ENCODE results near the gene TLR5. TPM values are rescaled to one million over a fixed set of nuclear protein-coding genes. Genes with fewer than 3 reads are reported as not detected.

Gene TLR5
- total RNA-seq, 1 experiment from 2014 or later: 17.3 TPM

DNA sequence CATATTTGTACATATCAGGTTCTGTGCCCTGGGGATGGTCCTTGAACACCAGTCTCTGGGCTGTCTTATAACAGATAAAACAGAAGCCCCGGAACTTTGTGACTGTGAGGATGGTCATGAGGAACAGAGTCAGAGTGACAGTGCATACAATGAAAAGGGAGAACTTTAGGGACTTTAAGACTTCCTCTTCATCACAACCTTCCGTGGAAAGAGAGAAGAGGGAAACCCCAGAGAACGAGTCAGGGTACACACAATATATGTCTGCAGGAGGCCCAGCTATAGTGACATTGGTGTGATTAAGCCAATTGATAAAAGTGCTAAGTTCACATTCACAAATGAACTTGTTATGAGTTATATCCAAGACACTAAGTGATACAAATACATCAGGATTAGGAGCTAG lies 32.1 kb downstream of the TLR5 start:
- no peak overlapping the region for H3K27ac Mint-ChIP-seq (ENCODE audit: unreplicated experiment)
- no peaks in the 10 kb centered on the region for H3K36me3 Mint-ChIP-seq (ENCODE audit: insufficient read depth, unreplicated experiment)
- H3K9me3 Mint-ChIP-seq (ENCODE audit: low read depth, unreplicated experiment): no peaks in the 10 kb centered on the region
- DNase-seq: no peak
- no TSS peak for BruUV-seq (replicated peaks)
- no peaks in the 10 kb centered on the region for H3K27me3 Mint-ChIP-seq (ENCODE audit: unreplicated experiment)
- H3K4me1 Mint-ChIP-seq (ENCODE audit: low read depth, unreplicated experiment): peaks cover 32% of the 10 kb centered on the region
- no peak for TF ChIP-seq CTCF (IDR thresholded peaks at IDR 0.05; ENCODE audit: unreplicated experiment)
- intact Hi-C loops (cut with micrococcal nuclease; ENCODE audit: unreplicated experiment): no loop called here
- no peak overlapping the region for H3K4me3 Mint-ChIP-seq (ENCODE audit: low read depth, unreplicated experiment)
- CTCF ChIA-PET: no interaction called here

DNA sequence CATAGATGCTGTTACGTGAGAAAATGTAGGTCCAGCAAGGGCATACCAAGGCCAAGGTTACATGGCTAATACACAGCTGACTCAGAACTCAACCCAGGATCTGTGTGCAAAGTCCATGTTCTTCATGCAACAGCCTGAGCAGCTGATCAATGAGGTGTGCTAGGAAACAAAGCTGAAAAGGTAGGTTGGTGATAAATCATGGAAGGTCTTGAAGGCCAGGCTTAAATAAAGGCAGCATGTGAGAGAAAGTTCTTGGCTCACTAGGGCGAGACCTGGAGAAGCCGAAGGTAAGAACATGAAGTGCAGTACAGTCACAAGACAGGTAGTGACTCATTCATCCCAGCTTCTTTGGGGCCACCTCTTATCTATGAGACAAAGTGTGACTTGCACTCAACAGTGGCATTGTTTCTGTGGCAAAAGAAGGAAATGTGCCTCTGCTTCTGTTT lies 33.4 kb downstream of the TLR5 start:
- H3K4me3 Mint-ChIP-seq (ENCODE audit: low read depth, unreplicated experiment): peak overlapping the region; percentile 8
- DNase-seq: peak; percentile 52
- H3K27me3 Mint-ChIP-seq (ENCODE audit: unreplicated experiment): no peaks in the 10 kb centered on the region
- H3K4me1 Mint-ChIP-seq (ENCODE audit: low read depth, unreplicated experiment): peaks cover 32% of the 10 kb centered on the region
- intact Hi-C loops (cut with micrococcal nuclease; ENCODE audit: unreplicated experiment): no loop called here
- no peaks in the 10 kb centered on the region for H3K36me3 Mint-ChIP-seq (ENCODE audit: insufficient read depth, unreplicated experiment)
- peak overlapping the region; percentile 56 for H3K27ac Mint-ChIP-seq (ENCODE audit: unreplicated experiment)
- BruUV-seq (replicated peaks): no TSS peak
- TF ChIP-seq CTCF (IDR thresholded peaks at IDR 0.05; ENCODE audit: unreplicated experiment): no peak
- H3K9me3 Mint-ChIP-seq (ENCODE audit: low read depth, unreplicated experiment): no peaks in the 10 kb centered on the region
- CTCF ChIA-PET: interaction anchor here (0.5 to 1.6 kb wide), 4 partner anchors 14 to 978 kb away, joined by 5 to 8 read pairs (median 6); no protein-coding TSS in a partner anchor

GRCh38 chr1:223106856-223107255 lies 36.2 kb downstream of the TLR5 start:
- TF ChIP-seq CTCF (IDR thresholded peaks at IDR 0.05; ENCODE audit: unreplicated experiment): no peak
- intact Hi-C loops (cut with micrococcal nuclease; ENCODE audit: unreplicated experiment): no loop called here
- CTCF ChIA-PET: no interaction called here
- Mint-ChIP-seq H3K4me3 (ENCODE audit: low read depth, unreplicated experiment) (no peak overlapping the region), H3K27ac (ENCODE audit: unreplicated experiment) (no peak overlapping the region), H3K27me3 (ENCODE audit: unreplicated experiment) (no peaks in the 10 kb centered on the region), H3K4me1 (ENCODE audit: low read depth, unreplicated experiment) (peaks cover 40% of the 10 kb centered on the region), H3K9me3 (ENCODE audit: low read depth, unreplicated experiment) (no peaks in the 10 kb centered on the region), H3K36me3 (ENCODE audit: insufficient read depth, unreplicated experiment) (no peaks in the 10 kb centered on the region)
- no peak for DNase-seq
- BruUV-seq (replicated peaks): no TSS peak

GRCh38 chr1:223105568-223105967 lies 37.5 kb downstream of the TLR5 start:
- peaks cover 34% of the 10 kb centered on the region for H3K4me1 Mint-ChIP-seq (ENCODE audit: low read depth, unreplicated experiment)
- H3K27me3 Mint-ChIP-seq (ENCODE audit: unreplicated experiment): no peaks in the 10 kb centered on the region
- intact Hi-C loops (cut with micrococcal nuclease; ENCODE audit: unreplicated experiment): no loop called here
- peaks cover 4% of the 10 kb centered on the region for H3K36me3 Mint-ChIP-seq (ENCODE audit: insufficient read depth, unreplicated experiment)
- no peaks in the 10 kb centered on the region for H3K9me3 Mint-ChIP-seq (ENCODE audit: low read depth, unreplicated experiment)
- no peak overlapping the region for H3K27ac Mint-ChIP-seq (ENCODE audit: unreplicated experiment)
- no TSS peak for BruUV-seq (replicated peaks)
- DNase-seq: no peak
- no peak for TF ChIP-seq CTCF (IDR thresholded peaks at IDR 0.05; ENCODE audit: unreplicated experiment)
- no peak overlapping the region for H3K4me3 Mint-ChIP-seq (ENCODE audit: low read depth, unreplicated experiment)
- CTCF ChIA-PET: no interaction called here
